GM10248 (cell line): ENCODE data around the gene ZNF296.

Experiments
- CTCF ChIA-PET: fragments of 300-600 bp; sonication (Branson Sonifier 250); formaldehyde crosslinking; extraction: SDS; loops from one replicate; lab custom pipeline; 2021; ENCODE audit warnings: antibody characterized with exemption; lab: Yijun Ruan, JAX
- POLR2A ChIA-PET: fragments of 350-650 bp; sonication (Branson Sonifier 250); formaldehyde crosslinking; extraction: SDS; loops from one replicate; lab custom pipeline; 2020; ENCODE audit warnings: antibody characterized with exemption; lab: Yijun Ruan, JAX
- DNase-seq: peaks from one replicate; pipeline ENCODE4 v3.0.0; 2012; ENCODE audit errors: extremely low spot score
- CTCF ChIP-seq: IDR thresholded peaks from 2 replicates; pipeline ENCODE4 v1.5.1; 2012; ENCODE audit warnings: mild to moderate bottlenecking, low read depth; ENCODE audit errors: extremely low read depth, missing control alignments, control extremely low read depth

Gene ZNF296

GRCh38 chr19:45068041-45068440, 8.2 kb downstream of the ZNF296 start:
- CTCF ChIA-PET = interaction anchor here (1.9 kb wide), 1 partner anchor 9 kb away, joined by 9 read pairs; no protein-coding TSS in a partner anchor

GRCh38 chr19:45066921-45067661, 9.2 kb downstream of the ZNF296 start:
- DNase-seq = no peak
- POLR2A ChIA-PET = no interaction called here
- TF ChIP-seq CTCF = no peak
- CTCF ChIA-PET = interaction anchor here (1.4 to 1.7 kb wide), 2 partner anchors 25 to 28 kb away, joined by 3 read pairs; partner anchors contain the start of gene CLASRP

More at GRCh38 chr19:45068041-45068440, 8.2 kb downstream of the ZNF296 start:
- POLR2A ChIA-PET = interaction anchor here (0.6 to 0.9 kb wide), 3 partner anchors 29 to 110 kb away, joined by 3 to 5 read pairs (median 3); partner anchors contain the start of genes CLASRP and TRAPPC6A
- no peak for DNase-seq
- no peak for TF ChIP-seq CTCF

GRCh38 chr19:45063851-45064801, 12.2 kb downstream of the ZNF296 start:
- no peak for DNase-seq
- POLR2A ChIA-PET = no interaction called here
- TF ChIP-seq CTCF = no peak
- CTCF ChIA-PET = interaction anchor here (1.5 to 2.0 kb wide), 2 partner anchors 11 to 106 kb away, joined by 3 to 7 read pairs; no protein-coding TSS in a partner anchor

GRCh38 chr19:45061965-45062364, 14.3 kb downstream of the ZNF296 start:
- TF ChIP-seq CTCF = no peak
- DNase-seq = no peak
- POLR2A ChIA-PET = no interaction called here
- CTCF ChIA-PET = interaction anchor here (0.8 to 6.5 kb wide), 3 partner anchors 10 to 74 kb away, joined by 3 to 120 read pairs (median 65); partner anchors contain the start of gene CLASRP

- peak; percentile 82 for TF ChIP-seq CTCF
- ChIA-PET POLR2A (no interaction called here), CTCF (interaction anchor here (0.6 to 6.5 kb wide), 47 partner anchors 9 to 278 kb away, joined by 3 to 120 read pairs (median 4); partner anchors contain the start of genes APOE, BLOC1S3, CLASRP and CLPTM1)
- peak; percentile 88 for DNase-seq
These were observed 16.9 kb downstream of the ZNF296 start for GRCh38 chr19:45059258-45059965.
